Stimulated activated CD8-positive, alpha-beta memory T cell treated with anti-CD3 and anti-CD28 coated beads, Interleukin-2, amount 100 ng/mL, for 1 hour (primary cell): ENCODE data around the gene MMP23B.
"Not testable (repeated sequence)": the region's sequence is repeated elsewhere in the genome, so short reads cannot be mapped to it uniquely, and the experiment has no call there.

ENCODE experiments used
- DNase-seq, 2 donors: peaks; one replicate each; pipeline ENCODE4 v3.0.0-alpha.2; 2020; ENCODE audit warnings: low read depth in 2 of 2

The MMP23B gene

GRCh38 chr1:1631782-1632420, at the start of gene MMP23B:
Gene MMP23B (plus strand): TSS chr1:1632173. CDS start chr1:1632219, 46 bp downstream.
- DNase-seq: no peak

DNA sequence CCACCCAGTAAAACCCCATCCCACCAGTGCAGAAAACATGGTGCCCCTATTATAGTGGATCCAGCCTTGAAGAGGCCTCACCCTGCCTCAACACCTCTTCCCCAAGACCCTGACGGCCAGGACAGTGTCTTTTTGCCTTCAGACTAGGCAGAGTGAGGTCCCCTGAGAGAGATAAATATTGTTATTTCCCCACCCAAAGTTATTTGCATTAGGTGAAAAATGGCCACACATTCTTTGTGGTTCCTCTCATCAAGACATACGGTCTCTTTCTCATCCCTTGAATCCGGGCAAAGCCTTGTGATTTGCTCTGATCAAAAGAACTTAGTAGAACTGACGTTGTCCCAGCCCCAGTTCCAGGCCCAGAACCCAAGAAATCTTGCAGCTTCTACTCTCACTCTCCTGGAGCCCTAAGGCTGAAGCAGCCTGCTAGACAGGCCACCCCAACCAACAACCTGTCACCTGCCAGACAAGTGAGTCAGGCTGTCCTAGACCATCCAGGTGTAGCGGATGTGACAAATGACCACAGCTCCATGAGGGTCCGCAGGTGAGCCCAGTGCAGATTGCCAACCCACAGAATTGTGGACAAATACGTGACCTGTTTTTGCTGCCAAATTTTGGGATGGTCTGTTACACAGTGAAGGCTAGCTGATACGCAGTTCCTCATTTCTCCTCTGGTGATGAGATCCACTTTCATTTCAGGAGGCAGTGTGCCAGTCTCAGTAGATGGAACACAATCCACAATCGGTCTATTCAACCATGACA, 49.2 kb upstream of the MMP23B start:
- DNase-seq: no peak

GRCh38 chr1:1583347-1584010, 48.5 kb upstream of the MMP23B start:
- DNase-seq: no peak

GRCh38 chr1:1591452-1591851, 40.5 kb upstream of the MMP23B start:
- no peak for DNase-seq

DNA sequence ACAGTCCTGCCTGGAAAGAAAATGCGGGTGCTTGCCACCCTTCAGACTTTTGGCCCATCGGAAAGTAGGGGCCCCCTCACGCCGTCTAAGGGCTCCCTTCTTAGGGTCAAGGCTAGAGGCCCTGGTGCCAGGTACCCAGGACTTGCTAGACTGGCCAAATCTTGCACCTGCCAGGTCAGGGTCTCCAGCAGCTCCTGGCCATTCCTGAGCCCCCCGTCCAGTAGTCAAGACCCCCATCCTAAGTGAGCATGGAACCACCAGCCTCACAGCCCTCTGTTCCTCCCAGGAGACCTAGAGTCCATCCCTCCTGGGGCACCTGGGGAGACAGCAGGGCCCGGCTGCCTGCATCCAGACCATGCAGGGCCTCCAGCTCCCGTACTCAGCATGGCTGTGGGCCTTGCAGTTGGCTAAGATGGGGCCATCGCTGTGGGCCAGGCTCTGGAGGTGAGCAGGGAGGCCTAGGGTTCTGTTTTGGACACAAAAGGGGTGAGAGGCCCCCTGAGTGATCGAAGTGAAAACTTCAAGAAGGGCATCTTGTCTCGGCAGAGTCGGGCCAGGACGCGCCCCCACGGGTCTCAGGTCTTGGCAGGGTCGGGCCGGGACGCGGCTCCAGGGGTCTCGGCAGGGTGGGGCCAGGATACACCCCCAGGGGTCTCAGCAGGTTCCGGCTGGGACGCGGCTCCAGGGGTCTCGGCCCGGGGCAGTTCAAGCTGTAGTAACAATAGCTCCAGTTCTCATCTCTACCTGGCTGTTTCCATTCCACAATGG, 38.0 kb upstream of the MMP23B start:
- DNase-seq: no peak

DNA sequence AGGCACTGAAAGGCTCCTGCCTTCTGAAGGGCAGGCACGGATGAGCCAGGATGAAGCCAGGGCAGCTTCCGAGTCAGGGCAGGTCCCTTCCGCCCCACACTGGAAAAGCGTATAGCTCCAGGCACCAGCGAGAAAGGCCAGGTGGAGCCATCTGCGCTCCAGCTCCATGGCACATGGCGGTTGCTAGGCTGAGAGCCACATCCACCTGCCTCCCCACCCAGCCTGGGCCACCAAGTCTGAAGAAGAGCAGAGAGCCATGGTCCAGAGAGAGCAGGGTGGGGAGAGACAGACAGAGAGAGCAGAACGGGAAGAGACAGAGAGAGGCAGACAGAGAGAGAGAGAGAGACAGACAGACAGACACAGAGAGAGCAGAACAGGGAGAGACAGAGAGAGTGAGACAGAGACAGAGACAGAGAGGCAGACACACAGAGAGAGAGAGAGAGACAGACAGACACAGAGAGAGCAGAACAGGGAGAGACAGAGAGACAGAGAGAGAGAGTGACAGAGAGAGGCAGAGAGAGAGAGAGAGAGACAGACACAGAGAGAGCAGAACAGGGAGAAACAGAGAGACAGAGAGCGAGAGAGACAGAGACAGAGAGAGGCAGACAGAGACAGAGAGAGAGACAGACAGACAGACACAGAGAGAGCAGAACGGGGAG, 37.2 kb upstream of the MMP23B start:
- DNase-seq: no peak

DNA sequence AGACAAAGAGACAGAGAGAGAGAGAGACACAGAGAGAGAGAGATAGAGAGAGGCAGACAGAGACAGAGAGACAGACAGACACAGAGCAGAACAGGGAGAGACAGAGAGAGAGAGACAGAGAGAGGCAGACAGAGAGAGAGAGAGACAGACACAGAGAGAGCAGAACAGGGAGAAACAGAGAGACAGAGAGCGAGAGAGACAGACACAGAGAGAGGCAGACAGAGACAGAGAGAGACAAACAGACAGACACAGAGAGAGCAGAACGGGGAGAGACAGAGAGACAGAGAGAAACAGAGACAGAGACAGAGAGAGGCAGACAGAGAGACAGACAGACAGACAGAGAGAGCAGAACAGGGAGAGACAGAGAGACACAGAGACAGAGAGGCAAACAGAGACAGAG, 36.6 kb upstream of the MMP23B start:
- not testable (repeated sequence) for DNase-seq

GRCh38 chr1:1596493-1597274, 35.3 kb upstream of the MMP23B start:
- no peak for DNase-seq

DNA sequence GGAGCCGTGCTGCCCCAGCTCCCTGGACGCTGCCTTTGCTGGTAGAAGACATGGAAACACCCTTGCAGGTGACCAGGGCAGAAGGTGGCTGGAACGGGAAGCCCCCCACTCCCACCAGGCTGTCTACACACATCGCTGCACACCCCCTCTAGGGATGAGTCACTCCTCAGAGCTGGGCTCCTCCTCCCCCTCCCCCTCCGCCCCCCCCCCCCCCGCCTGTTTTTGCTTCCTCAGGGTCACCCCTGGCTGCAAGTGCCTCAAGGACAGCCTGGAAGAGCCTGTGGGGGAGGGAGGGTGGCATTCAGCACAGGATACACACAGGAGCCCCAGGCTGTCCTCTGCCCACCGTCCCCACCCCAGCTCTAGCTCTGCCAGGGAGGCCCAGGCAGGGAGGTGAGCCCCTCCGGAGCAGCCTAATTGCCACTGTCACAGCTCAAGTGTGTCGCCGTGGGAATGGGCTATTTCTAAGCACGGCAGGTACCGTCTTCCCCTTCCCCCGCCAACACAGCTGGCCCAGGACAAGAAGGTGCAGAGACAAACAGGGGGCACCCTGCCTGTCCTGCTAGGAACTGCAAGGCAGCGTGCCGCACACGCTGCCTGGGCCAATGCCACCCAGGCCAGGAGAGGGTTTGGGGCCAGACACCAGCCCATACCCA, 34.6 kb upstream of the MMP23B start:
- no peak for DNase-seq

GRCh38 chr1:1598051-1598719, 33.8 kb upstream of the MMP23B start:
- no peak for DNase-seq

DNA sequence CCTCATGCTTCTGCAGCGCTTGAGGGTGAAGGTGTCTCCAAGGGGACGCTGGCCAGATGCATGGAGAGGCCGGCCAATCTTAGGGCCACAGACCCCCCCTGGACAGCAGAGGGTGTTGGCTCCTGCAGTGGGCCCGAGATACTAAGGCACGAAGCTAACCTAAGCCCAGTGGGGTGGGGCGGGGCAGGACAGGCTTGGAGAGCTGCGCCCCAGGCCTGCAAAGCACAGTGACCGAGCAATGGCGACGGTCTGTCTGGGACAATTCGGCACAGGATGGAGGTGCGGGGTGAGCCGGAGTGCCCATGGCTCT, 33.3 kb upstream of the MMP23B start:
- DNase-seq: no peak

DNA sequence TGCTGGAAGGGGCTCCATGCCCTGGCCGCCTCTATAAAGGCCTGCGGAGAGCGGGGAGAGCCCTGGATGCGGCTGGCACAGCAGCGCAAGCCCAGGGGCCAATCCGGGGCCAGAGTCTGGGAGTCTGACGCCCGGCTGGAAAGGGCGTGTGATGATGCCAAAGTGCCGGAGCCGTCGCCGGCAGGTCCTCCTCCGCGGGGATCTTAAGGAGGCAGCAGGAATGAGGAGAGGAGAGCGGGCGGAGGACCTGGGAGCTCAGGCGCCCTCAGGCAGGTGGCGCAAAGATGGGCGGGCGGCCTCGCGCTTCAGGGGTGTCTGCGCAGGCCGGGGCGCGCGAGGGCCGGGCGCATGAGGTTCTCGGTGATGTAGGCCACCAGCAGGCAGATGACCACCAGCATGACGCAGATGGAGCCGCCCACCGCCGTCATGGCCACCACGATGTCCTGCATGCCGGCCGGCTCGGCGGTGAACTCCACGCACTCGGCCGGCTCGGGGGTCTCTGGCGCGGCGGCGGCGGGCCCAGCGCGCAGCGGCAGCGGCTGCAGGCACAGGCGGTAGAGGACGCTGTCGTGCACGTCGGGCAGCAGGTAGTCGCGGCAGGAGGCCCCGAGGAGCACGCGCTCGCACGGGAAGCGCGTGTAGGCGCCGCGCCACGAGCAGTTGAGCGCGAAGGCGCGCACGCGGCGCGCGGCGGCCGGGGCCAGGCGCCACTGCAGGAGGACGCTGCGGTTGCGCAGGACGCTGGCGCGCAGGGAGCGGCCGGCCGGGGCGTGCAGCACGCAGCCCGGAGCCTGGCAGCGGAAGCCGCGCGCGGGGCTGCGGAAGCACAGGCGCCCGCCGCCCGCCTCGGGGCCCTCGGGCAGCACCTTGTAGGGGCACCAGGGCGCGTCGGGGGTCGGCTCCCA, 32.7 kb upstream of the MMP23B start:
- no peak for DNase-seq

DNA sequence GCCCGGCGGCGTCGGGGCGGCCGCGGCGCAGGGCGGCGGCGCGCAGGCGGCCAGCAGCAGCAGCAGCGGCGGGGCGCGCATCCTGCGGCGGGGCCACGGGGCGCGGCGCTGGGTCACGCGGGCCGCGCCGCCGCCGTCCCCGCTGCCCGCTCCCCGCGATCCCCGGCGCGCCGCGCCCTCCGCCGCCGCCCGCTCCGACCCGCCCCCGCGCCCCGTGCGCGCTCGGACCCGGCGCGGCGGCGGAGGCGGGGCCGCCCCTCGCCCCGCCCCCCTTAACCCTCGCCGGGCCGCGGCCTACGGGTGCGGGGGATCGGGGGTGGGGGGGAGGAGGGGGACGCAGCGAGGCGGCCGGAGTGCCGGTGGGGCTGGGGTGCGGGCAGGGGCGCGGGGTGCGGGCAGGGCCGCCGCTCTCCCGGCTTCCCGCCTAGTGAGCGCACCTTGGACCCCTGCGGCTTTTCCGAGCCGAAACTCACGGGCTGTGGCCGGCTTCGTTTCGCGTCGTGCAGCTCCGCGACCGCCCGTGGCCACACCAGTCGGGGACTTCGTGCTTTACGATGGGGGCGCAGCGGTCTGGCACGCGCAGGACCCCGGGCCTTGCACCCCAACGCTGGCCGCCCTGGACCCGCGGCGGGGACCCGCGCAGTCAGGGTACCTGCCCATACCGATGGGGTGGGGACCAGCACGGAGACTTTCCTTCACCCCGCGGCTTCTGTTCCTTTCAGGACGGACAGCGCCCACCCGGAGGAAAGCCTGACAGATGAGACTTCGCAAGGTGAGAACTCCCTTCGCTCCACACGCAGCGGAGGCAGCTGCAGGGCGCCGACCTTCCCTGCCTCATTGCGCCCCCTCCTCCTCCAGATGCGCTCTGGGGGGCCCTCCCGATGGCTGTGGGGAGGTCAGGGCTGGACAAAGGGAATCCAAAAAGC, 31.8 kb upstream of the MMP23B start, which contains the start of gene FNDC10:
Gene FNDC10, minus strand, starts transcription at position 201 of the 926 bp plus-strand sequence. Its CDS starts 120 bp downstream, at position 81.
- DNase-seq: no peak

DNA sequence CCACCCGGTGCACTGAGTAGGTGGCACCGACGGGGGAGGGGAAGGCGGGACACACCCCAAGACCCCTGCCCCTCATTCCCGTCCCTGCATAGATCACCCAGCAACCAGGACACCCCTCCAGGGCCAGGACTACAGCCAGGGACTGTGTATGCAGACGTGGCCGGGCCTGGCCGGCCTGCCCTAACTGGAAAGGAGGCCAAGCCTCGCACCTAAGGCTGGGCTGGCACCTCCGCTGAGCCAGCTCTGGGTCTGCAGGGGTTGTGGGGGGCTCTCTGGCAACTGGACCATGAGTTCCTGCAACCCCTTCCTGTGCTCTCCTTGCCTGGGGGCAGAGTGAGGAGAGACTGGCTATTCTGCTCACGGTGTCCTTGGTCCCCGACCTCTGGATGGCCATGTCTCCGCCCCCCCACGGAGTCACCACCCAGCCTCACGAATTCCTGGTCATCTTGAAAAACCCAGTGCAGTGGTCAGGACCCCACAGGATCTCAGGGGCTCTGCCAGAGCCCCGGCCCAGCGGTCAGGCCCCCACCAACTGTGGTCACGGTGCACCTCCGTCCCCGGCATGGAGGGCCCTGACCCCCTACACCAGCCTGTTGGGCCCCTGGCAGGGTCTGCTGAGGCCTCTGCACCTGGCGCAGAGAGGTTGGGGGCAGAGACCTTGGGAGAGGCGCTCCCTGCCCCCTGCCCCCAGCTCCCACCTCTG, 31.0 kb upstream of the MMP23B start:
- no peak for DNase-seq

- DNase-seq: no peak
Measured at GRCh38 chr1:1601564-1602303, 30.2 kb upstream of the MMP23B start.

DNA sequence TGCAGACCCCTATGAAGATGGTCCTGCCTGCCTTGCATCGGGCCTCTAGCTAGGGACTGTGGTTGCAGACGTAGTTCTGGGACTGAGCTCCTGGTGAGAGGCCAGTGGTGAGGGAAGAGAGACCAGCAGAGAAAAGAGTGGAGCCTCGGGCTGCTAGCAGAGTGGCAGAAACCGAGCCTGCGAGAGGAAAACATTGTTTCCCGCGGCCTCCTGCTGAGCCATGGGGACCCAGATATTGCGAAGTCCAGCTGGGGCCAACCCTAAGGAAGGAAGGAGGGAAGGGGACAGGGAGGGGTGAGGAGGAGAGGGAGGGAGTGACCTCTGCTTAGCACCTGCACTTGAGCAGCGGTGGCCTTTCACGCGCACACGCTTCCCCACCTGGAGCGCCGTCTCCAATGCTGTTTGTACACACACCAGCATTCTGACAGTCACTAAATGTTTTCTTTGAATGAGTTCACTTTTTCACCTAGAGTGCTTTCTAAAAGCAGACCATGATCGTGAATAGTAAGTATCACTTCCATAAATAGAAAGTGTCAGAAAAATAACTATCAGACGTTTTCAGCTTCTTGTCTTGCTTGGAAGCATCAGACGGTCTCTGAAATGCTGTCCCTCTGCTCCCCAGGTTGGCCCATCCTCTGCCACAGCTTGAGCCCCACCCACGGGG, 29.5 kb upstream of the MMP23B start:
- no peak for DNase-seq
